Hepatic stellate cell (primary cell): ENCODE data around the gene SEC22A.

ENCODE experiments used
- DNase-seq: peaks from one replicate; pipeline ENCODE4 v3.0.0; 2011; ENCODE audit warnings: low spot score

Gene SEC22A

DNA sequence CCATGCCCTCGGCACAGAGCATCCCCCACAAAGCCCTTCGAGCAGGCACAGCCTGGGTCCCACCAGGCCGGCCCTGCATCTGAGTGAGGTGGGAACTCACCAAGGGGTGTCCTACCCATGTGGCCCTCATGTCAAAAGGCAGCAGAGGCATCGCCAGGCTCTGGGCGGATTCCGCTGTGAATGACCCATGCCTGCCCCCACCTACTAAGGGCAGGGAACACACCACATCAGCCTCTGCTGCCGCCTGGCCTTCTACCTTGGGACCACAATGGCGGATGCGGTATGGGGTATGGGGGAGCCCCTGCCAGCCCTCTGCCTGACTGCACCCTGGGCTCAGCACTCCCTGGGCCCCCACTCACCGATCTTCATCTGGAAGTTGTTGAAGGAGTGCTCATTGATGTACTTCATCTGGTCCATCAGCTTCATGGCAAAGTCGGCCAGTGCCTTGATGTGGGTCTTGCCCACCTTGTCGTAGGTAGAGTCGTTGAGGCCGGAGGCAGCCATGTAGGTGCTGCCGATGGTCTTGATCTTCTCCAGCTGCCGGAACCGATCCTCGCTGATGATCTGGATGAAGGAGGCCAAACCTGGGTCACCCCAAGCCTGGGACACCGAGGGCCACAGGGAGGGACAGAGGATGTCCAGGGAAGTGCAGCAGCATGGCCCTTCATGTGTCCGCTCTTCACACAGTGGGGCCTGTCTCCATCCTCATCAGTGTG is 87.8 kb downstream of the SEC22A start:
- DNase-seq: no peak

DNA sequence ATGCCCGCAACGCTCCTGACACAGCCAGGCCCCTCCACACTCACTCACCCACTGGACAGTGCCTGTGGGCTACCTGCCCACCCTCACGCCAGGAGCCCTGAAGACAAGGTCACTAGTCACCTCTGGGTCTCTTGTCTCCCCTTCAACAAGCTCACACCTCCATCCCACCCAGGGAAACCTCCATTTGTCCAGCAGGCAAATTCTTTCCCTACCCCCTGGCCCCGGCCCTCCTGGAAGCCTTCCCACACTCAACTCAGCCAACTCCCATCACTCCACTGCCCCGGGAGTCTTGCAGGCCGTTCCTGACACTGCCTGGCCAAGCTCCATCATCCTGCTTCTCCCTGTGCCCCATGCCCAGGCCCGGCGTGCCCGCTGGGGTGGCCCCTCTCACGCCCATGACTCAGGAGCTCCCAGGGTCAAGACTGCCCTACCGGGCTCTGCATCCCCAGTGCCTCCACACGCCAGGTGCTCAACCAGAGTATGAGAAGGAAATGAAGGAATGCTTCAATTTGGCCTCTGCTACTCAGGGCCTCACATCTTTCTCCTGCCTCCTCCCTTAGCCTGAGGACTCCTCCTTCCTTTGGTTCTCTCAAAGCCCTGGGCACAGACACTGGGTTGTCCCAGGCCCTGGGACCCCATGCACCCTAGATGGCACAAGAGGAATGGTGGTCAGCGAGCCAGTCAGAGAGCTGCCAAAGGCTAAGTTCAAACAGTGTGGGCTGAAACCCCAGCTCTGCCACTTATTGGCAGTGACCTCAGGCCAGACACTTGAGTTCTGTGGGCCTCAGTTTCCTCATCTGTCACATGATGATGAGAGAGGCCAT is 88.6 kb downstream of the SEC22A start:
- no peak for DNase-seq

DNA sequence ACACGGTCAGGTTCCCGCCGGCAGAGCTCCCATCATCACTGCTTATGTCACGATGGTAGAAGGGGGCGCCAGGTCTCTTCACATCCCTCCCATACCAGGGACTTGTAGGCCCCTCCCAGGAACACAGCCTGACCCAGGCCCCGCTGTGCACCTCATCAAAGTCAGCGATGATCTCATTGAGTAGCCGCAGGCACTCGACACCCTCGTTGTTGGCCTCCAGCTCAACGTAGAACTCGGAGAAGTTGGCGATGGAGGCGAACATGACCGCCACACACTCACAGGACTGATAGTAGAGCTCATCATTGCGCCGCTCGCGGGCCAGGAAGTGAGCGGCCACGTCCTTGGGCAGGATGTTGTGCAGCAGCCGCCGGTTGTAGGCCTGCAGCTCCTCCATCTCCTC is 89.2 kb downstream of the SEC22A start:
- no peak for DNase-seq

DNA sequence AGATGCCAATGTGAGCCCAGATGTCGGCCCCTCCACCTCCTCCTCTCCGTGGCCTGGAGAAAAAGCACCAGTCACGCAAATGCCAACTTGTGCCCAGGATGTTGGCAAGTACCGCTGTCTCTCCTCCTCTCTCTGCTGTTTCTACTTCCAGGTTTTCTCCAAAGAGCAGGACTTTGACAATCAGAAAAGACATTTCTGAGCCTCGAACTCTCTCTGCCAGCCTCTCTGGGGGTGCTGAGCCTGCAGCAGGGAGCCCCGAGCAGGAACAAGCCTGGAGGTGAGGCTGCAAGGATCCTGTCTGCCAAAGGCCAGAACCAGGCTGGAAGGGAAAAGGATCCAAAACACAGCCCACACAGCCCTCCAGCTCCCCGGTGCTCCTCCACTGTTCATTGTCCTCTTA is 89.7 kb downstream of the SEC22A start:
- DNase-seq: no peak

DNA sequence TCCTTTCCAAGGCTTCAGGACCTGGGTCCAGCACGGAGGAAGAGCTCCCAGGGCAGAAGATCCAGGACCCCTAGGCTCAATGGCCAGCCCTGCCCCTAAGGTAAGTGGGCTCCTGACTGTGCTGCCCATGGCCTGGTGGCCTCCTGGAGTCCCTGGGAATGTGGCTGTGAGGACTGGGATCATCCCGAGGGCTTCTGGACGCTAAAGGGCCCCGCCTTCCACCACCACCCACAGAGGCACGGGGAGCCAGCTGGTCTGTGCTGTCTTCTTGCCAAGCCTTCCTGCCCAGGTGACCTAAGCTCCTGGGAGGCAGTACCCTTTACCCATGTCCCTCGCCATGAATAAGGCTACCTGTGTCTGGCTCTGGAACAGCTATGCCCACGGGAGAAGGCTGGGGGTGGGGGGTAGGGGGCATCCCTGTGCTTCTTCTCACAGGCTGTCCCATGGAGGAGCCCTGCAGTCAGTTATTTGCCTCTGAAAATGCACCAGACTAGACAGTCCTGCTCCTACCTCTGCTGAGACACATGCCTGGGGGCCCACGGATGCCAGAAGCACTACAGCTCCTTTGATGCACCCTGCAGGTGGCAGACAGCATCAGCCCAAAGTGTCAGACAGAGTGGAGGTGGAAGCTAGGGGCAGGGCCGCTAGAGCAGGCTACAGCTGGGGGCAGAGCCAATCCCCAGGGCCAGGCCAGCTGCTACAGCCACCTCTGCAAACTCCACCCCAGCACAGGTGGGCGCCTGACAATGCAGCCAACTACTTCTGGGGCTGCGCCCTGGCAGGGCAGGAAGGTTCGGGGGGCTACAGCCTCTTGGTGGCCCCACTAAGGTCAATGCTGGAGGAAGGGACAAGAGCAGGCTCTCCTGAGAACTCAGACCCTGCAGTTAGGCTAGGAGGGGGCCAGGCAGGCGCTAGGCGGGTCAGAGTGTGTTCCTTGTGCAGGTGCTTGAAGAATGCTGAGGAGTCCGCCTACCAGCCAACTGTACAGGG is 90.9 kb downstream of the SEC22A start:
- no peak for DNase-seq

DNA sequence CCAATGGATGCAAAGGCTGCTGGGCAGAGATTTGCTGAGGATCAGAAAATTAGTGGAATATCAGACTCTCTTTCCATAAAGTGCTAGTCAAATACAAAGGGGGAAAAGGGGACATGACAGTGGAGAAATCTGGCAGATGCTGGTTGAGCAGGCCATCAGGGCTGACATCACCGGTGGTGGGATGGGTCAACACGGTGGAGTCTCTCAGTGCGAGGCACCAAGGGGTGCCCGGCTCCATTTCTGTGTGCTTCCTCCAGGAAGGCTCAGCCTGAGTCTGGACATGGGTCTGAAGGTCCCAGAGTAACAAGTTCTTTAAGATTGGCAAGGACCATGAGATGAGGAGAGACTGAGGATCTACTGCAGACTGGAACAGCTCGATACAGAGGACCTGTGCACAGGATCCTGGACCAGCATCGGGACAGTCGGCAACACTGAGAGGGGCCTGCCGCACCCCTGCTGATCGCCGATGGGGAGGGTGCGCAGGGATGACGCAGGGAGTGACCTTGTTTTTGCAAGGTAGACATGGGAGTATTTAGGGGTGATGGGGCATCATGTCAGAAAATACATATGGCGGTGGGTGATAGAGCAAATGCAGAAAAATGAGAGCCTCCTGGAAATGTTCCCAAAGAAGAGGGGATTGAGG is 92.7 kb downstream of the SEC22A start:
- no peak for DNase-seq

DNA sequence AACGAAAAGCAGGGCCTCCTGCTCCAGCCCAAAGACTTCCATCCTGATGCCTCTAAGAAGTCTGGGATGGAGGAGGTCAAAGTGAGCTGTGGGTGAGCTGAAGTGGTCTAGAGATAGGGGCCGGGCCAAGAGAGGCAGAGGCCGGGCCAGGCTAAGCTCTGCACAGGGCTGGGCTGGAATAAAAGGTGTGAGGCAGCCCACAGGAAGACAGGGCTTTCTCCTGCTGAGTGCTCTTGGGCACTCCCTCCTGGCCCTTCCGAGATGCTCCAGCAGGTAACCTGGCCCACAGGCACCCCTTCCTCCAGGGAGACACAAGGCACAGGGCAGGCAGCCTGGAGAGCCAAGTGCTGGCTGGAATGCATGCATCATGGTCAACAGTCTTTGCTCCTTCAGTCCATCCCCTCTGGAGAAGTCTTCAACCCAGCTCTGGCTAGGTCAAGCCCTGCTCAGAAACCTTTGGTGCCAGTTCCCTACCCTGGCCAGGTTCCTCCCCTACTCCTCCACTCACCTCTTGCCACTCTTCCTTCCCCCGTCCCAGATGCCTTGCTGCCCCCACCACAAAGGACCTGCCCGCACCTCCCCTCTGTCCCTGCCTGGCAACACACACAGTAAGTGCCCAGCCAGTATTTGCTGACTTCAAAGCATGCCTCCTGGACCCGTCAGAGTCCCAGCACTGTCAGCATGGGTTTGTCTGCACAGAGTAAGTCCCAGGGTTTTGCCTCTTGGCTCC is 93.6 kb downstream of the SEC22A start:
- DNase-seq: no peak

DNA sequence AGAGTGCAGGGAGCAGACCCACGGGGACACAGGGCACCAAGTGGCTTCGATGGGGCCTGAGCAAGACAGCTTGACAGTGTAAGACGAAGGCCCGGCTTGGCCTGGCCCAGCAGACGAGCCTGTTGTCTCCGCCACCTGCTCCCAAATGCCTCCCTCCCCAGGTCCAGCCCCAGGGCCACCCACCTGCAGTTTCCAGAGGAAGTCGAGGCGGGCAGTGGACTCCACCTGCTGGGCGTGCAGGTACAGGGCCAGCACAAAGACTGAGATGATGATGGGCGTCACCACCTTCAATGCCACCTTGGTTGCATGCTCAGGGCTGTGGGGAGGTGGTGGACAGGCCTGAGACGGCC is 94.1 kb downstream of the SEC22A start:
- no peak for DNase-seq

DNA sequence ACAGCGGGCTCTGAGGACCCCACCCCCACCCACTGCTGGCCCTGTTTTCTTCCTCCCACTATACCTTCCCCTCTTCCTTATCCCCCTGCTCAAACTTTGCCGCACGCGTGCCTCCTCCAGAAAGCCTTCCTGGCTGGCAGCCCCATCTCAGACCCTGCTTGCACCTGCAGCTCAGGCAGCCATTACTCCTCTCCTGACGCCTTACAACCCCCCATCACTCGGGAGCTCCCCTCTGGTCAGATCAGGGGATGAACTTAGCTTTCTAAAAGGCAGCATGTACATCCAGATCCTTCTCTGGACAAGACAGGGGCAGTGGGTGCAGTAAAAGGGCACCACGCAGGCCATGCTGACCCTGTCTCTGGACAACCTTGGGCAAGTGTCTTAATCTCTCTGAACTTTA is 94.5 kb downstream of the SEC22A start:
- DNase-seq: no peak

DNA sequence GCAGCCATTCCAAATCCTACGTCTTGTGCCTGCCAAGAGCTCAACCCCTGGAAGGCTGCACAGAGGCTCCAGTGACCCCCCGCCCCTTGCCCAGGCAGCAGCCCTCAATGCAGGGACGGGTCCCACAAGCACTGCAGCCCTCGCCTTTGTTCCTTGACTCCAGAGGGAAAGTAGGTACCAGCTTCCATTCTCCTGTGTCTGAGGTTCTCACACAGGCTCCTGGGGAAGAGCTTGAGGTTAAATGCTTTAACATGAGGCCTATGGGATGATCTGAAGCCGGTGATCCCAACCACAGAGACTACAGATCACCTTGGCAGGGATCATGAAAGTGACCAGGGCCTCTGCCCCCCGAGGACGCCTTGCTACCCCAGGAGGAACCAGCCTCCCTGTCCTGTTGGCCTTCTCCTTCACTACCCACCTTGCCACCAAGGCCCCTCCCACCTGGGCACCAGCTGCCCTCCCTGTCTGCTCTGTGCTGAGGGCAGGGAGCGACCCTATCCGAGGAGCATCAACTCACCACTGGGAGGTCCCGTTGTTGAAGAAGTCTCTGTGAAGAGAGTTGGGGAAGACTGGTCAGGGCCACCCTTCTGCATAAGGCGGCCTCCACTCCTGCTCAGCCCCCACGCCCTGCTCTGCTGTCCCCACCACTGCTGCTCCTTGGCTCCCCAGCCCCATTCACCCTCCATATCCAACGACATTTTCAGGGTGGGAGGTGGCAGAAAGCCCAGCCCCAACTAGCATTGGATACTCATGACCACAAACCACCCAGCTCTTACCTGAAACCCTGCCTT is 95.3 kb downstream of the SEC22A start:
- no peak for DNase-seq

DNA sequence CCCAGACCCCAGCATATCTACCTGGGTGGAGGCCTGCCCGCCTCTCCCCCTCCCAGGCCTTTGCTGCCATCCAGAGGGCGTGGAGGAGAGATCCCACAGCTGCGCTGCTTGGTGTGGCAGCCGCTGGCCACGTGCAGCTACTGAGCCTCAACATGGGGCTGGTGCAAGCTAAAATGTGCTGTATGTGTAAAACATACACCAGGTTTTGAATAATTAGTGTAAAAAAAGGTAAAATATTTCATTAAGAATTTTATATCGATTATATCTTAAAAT is 95.8 kb downstream of the SEC22A start:
- DNase-seq: no peak

DNA sequence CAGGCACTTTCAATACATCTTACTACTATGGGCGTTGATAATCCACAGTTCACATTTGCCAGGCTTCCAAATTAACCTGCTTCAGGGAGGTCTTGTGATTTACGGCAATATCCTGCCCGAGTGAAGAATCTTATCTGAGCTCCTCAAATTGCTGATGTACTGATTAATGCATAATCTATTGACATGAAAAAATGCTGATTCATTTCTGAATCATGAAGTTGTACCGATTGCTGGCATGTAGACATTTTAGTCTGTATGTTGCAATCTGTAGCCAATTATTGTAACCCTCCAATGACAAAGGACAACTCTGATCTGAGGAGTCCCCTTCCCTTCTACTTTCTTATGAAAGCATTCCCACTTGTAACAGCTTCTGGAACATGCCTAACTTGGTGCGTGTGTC is 97.2 kb downstream of the SEC22A start:
- no peak for DNase-seq

DNA sequence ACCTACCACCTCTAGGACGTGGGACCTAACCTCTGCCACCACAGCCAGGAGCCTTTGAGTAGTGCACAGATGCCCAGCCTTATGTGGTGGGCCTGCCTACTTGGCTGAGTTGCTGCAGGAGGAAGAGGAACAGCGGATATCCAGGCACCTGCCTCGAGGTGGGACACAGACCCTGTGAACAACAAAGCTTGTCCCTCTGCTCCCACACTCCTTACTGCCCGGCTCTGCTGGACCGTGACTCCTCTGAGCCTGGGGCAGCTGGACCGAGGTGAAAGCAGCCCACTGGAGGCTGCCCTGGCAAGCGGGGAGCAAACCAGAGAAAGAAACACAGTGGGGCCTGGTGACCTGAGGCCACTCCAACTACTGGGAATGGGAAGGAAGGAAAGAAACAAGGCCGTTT is 97.8 kb downstream of the SEC22A start:
- no peak for DNase-seq

DNA sequence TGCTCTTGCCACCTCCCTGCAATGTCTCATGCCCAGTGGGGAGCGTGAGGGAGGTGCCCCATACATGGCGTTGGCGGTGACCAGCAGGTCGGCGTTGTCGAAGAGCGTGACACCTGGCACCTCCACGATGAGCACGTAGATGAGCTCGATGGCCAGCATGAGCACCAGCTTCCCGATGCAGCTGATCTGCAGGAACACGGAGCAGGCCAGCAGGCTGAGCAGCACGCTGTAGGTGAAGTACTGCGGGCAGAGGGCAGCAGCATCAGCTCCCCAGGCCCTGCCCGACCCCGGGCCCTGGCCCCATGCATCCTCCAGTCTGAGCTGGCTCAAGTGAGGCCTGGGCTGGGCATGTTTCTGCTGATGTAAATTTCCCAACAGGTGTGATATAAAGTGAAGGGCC is 98.3 kb downstream of the SEC22A start:
- no peak for DNase-seq

DNA sequence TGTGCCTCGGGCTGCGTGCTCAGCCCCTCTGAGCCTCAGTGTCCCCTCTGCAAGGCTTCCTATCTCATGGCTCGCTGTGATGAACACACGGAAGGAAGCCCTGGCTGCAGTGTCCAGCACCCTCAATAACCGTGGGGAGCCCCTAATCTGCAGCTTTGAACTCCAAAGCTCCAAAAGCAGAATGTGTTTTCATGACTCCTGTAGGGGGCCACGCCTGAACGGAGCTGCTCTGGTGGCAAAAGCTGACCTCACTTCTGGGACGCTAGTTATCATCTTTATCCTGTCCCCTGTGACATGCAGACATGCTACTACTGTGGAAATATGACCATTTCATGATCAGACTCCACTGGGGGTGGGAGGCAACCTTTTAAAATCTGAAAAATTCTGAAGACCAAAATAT is 98.8 kb downstream of the SEC22A start:
- no peak for DNase-seq

DNA sequence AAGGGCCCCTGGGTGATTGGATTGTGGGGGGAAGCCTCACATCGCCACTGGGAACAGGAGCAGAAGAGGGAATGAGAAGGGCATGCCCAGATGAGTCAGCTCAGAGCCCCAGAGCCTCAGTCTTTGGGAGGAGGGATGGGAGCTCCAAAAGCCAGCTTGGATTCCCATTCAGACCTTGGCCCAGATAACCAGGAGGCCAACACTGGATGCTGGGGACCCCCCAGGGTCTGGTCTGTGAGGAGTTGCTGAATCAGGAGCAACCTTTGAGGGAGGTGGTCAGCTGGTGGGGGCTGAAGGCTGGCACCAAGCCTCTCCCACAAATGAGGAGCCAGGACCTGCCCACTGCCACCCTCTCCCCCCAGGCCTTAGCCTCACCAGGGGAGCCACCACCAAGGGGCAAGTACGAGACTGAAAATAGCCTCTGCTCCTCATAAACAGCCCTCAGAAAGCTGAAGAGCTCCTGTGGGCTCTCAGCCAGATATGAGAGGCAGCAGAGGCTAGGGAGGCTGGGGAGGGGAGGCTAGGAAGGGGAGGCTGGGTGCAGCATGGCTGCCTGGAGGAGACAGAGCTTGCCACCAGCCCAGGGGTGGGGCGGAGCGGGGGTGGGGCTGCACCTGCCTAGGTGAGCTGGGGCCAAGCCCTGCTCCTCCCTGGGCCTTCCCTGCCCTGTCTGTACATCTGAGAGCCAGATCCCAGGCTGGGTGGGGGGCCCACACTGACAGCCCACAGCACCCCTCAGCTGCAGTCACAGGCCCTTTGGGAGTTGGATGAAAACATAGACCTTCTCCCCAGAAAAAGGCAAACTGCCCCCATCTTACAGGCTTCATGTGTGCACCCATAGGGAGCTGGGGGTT is 99.8 kb downstream of the SEC22A start:
- no peak for DNase-seq

DNA sequence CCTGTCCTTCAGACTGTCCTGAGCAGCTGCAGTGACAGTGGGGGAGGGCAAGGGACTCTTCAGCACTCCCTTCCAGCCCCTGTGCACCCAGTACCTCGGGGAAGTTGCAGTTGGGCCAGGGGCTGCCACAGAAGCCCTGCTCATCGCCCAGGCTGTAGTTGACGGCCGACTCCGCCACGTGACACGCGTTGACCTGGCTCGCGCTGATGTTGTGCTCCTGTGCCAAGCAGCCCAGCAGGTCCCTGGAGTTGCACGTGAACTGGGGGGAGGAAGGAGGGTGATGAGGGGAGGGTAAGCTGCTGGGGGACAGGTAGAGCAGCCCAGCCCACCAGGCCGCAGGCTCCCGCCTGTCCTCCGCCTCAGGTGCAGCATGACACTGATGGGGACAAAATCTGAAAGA is 101.2 kb downstream of the SEC22A start:
- no peak for DNase-seq

DNA sequence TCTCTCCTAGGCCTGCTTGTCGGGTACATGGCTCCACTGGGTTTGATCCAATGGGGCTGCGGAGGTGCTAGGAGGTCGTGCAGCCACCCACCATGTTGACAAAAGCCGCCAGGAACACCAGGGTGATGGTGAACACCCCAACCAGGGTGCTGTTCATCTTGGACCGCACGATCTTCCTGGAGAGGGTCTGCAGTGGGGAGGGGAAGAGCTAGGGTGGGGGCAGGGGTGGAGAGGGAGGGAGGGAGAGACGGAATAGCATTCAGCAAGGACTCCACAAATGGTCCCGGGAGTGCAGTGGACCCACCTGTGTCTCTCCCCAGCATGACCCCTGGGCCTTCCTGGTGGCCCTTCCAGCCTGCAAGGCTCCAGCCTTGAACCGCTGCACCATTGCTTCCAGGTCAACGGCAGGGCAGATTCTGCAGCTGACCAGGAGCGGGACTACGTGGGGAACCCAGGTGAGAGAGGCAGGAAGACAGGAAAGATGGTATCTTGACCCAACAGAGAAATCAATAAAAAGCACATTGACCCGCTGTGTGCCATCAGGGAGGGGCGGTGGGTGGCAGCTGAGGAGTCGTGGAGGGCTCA is 102.3 kb downstream of the SEC22A start:
- no peak for DNase-seq

DNA sequence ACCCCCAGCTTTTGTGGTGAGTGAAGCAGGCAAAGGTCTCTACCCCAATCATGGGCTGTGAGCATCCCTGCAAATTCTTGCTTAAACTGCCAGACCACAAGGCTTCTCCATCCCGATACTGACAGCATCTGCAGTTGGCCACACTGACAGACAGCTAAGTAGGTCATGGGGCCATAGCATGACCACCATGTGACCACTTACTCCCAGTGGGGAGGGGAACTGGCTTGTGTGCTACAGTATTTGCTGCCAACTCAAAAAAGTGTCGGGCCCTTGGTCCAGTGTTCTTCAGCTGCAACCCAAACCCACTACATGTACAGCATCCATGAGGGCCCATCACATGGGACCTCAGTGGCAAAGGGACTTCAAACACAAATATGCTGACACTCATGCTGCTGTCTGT is 103.4 kb downstream of the SEC22A start:
- DNase-seq: no peak

DNA sequence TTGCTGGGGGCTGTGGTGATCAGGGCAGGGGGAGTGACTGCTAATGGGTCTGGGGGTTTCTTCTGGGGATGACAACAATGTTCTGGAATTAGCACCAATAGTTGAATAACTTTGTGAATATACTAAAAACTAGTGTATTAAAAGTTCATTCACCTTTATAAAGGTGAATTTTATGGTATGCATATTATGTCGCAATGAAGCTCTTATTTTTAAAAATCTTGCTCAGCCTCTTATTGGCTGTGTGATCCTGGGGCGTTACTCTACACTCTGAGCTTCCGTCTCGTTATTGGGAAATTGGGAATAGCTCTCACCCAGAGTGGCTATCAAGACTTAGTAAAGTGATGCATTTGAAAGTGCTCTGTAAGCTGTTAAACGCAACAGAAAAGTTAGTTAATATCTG is 105.3 kb downstream of the SEC22A start:
- DNase-seq: no peak
